ENCODE results near the gene HOMER3. TPM values are rescaled to one million over a fixed set of nuclear protein-coding genes. Genes with fewer than 3 reads are reported as not detected.

HOMER3 gene
- total and polyA plus RNA-seq, 9 of the 15 experiments (the other 6 are each of a cell fraction or from before 2014, with no cell fraction given): 1.3 to 5.1 (median 3.7) TPM; not detected in 2

DNA sequence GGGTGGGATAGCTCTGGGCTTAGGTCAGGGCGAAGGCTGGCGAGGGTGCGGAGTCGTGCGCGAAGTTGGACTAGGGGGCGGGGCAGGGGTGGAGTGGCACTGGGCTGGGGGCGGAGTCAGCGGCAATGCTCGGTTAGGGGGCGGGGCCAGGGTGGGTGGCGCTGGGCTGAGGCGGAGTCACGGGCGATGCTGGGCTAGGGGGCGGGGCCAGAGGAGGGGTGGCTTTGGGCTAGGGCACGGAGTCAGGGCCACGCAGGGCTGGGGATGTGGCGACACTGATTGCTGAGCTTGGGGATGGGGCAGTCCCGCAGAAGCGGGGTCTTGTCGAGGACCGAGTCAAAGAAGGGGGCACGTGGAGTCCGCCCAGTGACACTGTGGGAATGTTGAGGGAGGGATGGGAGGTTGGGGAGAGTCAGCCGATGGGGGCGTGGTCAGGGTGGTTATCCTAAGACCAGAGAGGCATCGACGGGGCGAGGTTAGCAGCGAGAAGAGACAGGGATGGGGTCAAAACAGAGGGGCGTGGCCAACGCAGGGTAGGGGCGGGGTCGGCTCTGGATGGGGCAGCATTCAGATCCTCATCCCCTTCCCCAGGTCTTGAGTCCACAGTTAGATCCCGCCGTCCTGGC is 8.7 kb downstream of the HOMER3 start (continued):
- TF ChIP-seq, protein P1, sequence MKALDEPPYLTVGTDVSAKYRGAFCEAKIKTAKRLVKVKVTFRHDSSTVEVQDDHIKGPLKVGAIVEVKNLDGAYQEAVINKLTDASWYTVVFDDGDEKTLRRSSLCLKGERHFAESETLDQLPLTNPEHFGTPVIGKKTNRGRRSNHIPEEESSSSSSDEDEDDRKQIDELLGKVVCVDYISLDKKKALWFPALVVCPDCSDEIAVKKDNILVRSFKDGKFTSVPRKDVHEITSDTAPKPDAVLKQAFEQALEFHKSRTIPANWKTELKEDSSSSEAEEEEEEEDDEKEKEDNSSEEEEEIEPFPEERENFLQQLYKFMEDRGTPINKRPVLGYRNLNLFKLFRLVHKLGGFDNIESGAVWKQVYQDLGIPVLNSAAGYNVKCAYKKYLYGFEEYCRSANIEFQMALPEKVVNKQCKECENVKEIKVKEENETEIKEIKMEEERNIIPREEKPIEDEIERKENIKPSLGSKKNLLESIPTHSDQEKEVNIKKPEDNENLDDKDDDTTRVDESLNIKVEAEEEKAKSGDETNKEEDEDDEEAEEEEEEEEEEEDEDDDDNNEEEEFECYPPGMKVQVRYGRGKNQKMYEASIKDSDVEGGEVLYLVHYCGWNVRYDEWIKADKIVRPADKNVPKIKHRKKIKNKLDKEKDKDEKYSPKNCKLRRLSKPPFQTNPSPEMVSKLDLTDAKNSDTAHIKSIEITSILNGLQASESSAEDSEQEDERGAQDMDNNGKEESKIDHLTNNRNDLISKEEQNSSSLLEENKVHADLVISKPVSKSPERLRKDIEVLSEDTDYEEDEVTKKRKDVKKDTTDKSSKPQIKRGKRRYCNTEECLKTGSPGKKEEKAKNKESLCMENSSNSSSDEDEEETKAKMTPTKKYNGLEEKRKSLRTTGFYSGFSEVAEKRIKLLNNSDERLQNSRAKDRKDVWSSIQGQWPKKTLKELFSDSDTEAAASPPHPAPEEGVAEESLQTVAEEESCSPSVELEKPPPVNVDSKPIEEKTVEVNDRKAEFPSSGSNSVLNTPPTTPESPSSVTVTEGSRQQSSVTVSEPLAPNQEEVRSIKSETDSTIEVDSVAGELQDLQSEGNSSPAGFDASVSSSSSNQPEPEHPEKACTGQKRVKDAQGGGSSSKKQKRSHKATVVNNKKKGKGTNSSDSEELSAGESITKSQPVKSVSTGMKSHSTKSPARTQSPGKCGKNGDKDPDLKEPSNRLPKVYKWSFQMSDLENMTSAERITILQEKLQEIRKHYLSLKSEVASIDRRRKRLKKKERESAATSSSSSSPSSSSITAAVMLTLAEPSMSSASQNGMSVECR (CRISPR knock-in tag; IDR thresholded peaks at IDR 0.05): peak; percentile 43; the same call in 1 of the 2 replicates
- 0 out of 2 replicates have a peak, but pooled peaks have one; percentile 19 for TF ChIP-seq LARP7 (IDR thresholded peaks at IDR 0.05)
- TF ChIP-seq, protein P2, sequence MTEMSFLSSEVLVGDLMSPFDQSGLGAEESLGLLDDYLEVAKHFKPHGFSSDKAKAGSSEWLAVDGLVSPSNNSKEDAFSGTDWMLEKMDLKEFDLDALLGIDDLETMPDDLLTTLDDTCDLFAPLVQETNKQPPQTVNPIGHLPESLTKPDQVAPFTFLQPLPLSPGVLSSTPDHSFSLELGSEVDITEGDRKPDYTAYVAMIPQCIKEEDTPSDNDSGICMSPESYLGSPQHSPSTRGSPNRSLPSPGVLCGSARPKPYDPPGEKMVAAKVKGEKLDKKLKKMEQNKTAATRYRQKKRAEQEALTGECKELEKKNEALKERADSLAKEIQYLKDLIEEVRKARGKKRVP (CRISPR knock-in tag; IDR thresholded peaks at IDR 0.05): no peak
- no peak for TF ChIP-seq RBM22 (IDR thresholded peaks at IDR 0.05; ENCODE audit: low read depth, low read length, poor library complexity, severe bottlenecking)
- TF ChIP-seq, protein P3, sequence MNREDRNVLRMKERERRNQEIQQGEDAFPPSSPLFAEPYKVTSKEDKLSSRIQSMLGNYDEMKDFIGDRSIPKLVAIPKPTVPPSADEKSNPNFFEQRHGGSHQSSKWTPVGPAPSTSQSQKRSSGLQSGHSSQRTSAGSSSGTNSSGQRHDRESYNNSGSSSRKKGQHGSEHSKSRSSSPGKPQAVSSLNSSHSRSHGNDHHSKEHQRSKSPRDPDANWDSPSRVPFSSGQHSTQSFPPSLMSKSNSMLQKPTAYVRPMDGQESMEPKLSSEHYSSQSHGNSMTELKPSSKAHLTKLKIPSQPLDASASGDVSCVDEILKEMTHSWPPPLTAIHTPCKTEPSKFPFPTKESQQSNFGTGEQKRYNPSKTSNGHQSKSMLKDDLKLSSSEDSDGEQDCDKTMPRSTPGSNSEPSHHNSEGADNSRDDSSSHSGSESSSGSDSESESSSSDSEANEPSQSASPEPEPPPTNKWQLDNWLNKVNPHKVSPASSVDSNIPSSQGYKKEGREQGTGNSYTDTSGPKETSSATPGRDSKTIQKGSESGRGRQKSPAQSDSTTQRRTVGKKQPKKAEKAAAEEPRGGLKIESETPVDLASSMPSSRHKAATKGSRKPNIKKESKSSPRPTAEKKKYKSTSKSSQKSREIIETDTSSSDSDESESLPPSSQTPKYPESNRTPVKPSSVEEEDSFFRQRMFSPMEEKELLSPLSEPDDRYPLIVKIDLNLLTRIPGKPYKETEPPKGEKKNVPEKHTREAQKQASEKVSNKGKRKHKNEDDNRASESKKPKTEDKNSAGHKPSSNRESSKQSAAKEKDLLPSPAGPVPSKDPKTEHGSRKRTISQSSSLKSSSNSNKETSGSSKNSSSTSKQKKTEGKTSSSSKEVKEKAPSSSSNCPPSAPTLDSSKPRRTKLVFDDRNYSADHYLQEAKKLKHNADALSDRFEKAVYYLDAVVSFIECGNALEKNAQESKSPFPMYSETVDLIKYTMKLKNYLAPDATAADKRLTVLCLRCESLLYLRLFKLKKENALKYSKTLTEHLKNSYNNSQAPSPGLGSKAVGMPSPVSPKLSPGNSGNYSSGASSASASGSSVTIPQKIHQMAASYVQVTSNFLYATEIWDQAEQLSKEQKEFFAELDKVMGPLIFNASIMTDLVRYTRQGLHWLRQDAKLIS (CRISPR knock-in tag; IDR thresholded peaks at IDR 0.05): no peak
- TF ChIP-seq EP400 (IDR thresholded peaks at IDR 0.05): no peak
- no peak for TF ChIP-seq NCOR1 (IDR thresholded peaks at IDR 0.05)
- no peak for TF ChIP-seq KLF10 (CRISPR knock-in tag; IDR thresholded peaks at IDR 0.05)
- TF ChIP-seq, protein P4, sequence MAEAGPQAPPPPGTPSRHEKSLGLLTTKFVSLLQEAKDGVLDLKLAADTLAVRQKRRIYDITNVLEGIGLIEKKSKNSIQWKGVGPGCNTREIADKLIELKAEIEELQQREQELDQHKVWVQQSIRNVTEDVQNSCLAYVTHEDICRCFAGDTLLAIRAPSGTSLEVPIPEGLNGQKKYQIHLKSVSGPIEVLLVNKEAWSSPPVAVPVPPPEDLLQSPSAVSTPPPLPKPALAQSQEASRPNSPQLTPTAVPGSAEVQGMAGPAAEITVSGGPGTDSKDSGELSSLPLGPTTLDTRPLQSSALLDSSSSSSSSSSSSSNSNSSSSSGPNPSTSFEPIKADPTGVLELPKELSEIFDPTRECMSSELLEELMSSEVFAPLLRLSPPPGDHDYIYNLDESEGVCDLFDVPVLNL (CRISPR knock-in tag; IDR thresholded peaks at IDR 0.05; ENCODE audit: low read depth): no peak
- TF ChIP-seq, protein P5, sequence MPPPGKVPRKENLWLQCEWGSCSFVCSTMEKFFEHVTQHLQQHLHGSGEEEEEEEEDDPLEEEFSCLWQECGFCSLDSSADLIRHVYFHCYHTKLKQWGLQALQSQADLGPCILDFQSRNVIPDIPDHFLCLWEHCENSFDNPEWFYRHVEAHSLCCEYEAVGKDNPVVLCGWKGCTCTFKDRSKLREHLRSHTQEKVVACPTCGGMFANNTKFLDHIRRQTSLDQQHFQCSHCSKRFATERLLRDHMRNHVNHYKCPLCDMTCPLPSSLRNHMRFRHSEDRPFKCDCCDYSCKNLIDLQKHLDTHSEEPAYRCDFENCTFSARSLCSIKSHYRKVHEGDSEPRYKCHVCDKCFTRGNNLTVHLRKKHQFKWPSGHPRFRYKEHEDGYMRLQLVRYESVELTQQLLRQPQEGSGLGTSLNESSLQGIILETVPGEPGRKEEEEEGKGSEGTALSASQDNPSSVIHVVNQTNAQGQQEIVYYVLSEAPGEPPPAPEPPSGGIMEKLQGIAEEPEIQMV (tag; conservative IDR thresholded peaks at IDR 0.05; ENCODE audit: low read depth): no peak
- TF ChIP-seq ZFP30 (CRISPR knock-in tag; IDR thresholded peaks at IDR 0.05; ENCODE audit: borderline replicate concordance): no peak
- TF ChIP-seq, protein P6, sequence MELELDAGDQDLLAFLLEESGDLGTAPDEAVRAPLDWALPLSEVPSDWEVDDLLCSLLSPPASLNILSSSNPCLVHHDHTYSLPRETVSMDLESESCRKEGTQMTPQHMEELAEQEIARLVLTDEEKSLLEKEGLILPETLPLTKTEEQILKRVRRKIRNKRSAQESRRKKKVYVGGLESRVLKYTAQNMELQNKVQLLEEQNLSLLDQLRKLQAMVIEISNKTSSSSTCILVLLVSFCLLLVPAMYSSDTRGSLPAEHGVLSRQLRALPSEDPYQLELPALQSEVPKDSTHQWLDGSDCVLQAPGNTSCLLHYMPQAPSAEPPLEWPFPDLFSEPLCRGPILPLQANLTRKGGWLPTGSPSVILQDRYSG (tag; conservative IDR thresholded peaks at IDR 0.05; ENCODE audit: low read depth): no peak
- TF ChIP-seq ZNF232 (CRISPR knock-in tag; IDR thresholded peaks at IDR 0.05): no peak
- TF ChIP-seq NRF1 (conservative IDR thresholded peaks at IDR 0.05 in 1 of 2, IDR thresholded peaks at IDR 0.05 in 1 of 2): peak; percentile 22 to 51; a peak in 3 of 4 replicates
